Neutrophil (primary cell): ENCODE data around the gene DNAH1.

Source experiments
- H3K27ac ChIP-seq: fragments of 200-600 bp; sonication (generic); 2 replicates; pipeline ENCODE4 v1.5.1; 2016; ENCODE audit warnings: mild to moderate bottlenecking, moderate library complexity
- H3K27me3 ChIP-seq: fragments of 200-600 bp; sonication (generic); 2 replicates; pipeline ENCODE4 v1.6.0; 2016; ENCODE audit warnings: mild to moderate bottlenecking
- H3K36me3 ChIP-seq: fragments of 200-600 bp; sonication (generic); 2 replicates; pipeline ENCODE4 v1.5.1; 2017
- H3K4me1 ChIP-seq, 2 experiments: fragments of 200-600 bp in 1 of 2; sonication (generic) in 1 of 2; 1 replicate in 1 of 2; 2 replicates in 1 of 2; pipeline versions ENCODE4 v1.5.1 to v1.6.1; 2013 to 2016; ENCODE audit warnings: low read depth in 1 of 2, low read length in 1 of 2, mild to moderate bottlenecking in 1 of 2, moderate library complexity in 1 of 2; ENCODE audit not compliant: control insufficient read depth in 1 of 2, insufficient read depth in 1 of 2
- H3K4me3 ChIP-seq, 2 experiments: fragments of 200-600 bp in 1 of 2; sonication (generic) in 1 of 2; 1 replicate in 1 of 2; 2 replicates in 1 of 2; pipeline ENCODE4 v1.5.1; 2013 to 2016; ENCODE audit warnings: low read depth in 1 of 2, low read length in 1 of 2, mild to moderate bottlenecking in 1 of 2, moderate library complexity in 1 of 2
- H3K9me3 ChIP-seq: fragments of 200-600 bp; sonication (generic); 2 replicates; pipeline ENCODE4 v1.5.1; 2016
- CTCF ChIP-seq: fragments of 200-600 bp; sonication (generic); IDR thresholded peaks from 2 replicates; pipeline ENCODE4 v1.5.1; 2016; ENCODE audit warnings: antibody characterized with exemption

DNAH1 gene

GRCh38 chr3:52324676-52325075 lies 8.6 kb downstream of the DNAH1 start:
- H3K36me3 ChIP-seq = peaks cover 58% of the 10 kb centered on the region
- no peaks in the 10 kb centered on the region for H3K9me3 ChIP-seq
- H3K4me1 ChIP-seq = no peaks in the 10 kb centered on the region
- H3K27ac ChIP-seq = no peak overlapping the region
- no peak for TF ChIP-seq CTCF
- H3K27me3 ChIP-seq = no peaks in the 10 kb centered on the region
- no peak overlapping the region for H3K4me3 ChIP-seq

GRCh38 chr3:52325686-52326085 lies 9.6 kb downstream of the DNAH1 start:
- no peak overlapping the region for H3K27ac ChIP-seq
- no peak for TF ChIP-seq CTCF
- no peaks in the 10 kb centered on the region for H3K4me1 ChIP-seq
- no peaks in the 10 kb centered on the region for H3K27me3 ChIP-seq
- H3K9me3 ChIP-seq = no peaks in the 10 kb centered on the region
- no peak overlapping the region for H3K4me3 ChIP-seq
- H3K36me3 ChIP-seq = peaks cover 59% of the 10 kb centered on the region

- H3K4me3 ChIP-seq = no peak overlapping the region
- no peaks in the 10 kb centered on the region for H3K27me3 ChIP-seq
- peaks cover 64% of the 10 kb centered on the region for H3K36me3 ChIP-seq
- no peaks in the 10 kb centered on the region for H3K4me1 ChIP-seq
- no peaks in the 10 kb centered on the region for H3K9me3 ChIP-seq
- TF ChIP-seq CTCF = no peak
- no peak overlapping the region for H3K27ac ChIP-seq
Observed at GRCh38 chr3:52326976-52327375, 10.9 kb downstream of the DNAH1 start.

GRCh38 chr3:52327486-52328290 lies 11.6 kb downstream of the DNAH1 start:
- H3K27ac ChIP-seq = no peak overlapping the region
- no peak for TF ChIP-seq CTCF
- H3K27me3 ChIP-seq = no peaks in the 10 kb centered on the region
- no peak overlapping the region for H3K4me3 ChIP-seq
- H3K9me3 ChIP-seq = no peaks in the 10 kb centered on the region
- peaks cover 66% of the 10 kb centered on the region for H3K36me3 ChIP-seq
- H3K4me1 ChIP-seq = no peaks in the 10 kb centered on the region

- Histone ChIP-seq H3K4me1 (no peaks in the 10 kb centered on the region), H3K27me3 (no peaks in the 10 kb centered on the region), H3K9me3 (no peaks in the 10 kb centered on the region), H3K36me3 (peaks cover 66% of the 10 kb centered on the region), H3K27ac (no peak overlapping the region), H3K4me3 (no peak overlapping the region)
- no peak for TF ChIP-seq CTCF
Observed at GRCh38 chr3:52328536-52329080, 12.5 kb downstream of the DNAH1 start.
